Hepatocyte (in vitro differentiated cells): ENCODE measurements around the gene CDAN1. TPM values are rescaled to one million over a fixed set of nuclear protein-coding genes. Genes with fewer than 3 reads are reported as not detected.

Source experiments
- DNase-seq: peaks from one replicate; pipeline ENCODE4 v3.0.0-alpha.2; 2016; ENCODE audit warnings: low spot score
- H2AFZ ChIP-seq: fragments of 200-600 bp; sonication (generic); 2 replicates; pipeline ENCODE4 v1.6.0; 2016; ENCODE audit warnings: antibody characterized with exemption, mild to moderate bottlenecking
- H3K27ac ChIP-seq: fragments of 200-600 bp; sonication (generic); 2 replicates; pipeline ENCODE4 v1.5.1; 2016; ENCODE audit warnings: mild to moderate bottlenecking
- H3K27me3 ChIP-seq: fragments of 200-600 bp; sonication (generic); 2 replicates; pipeline ENCODE4 v1.6.1; 2016
- H3K36me3 ChIP-seq: fragments of 200-600 bp; sonication (generic); replicated peaks from 2 replicates; pipeline ENCODE4 v1.5.1; 2016; ENCODE audit warnings: low read depth; ENCODE audit not compliant: insufficient read depth
- H3K4me1 ChIP-seq: fragments of 200-600 bp; sonication (generic); 2 replicates; pipeline ENCODE4 v1.5.1; 2016; ENCODE audit warnings: mild to moderate bottlenecking, moderate library complexity; ENCODE audit not compliant: insufficient read depth
- H3K4me2 ChIP-seq: fragments of 200-600 bp; sonication (generic); 2 replicates; pipeline ENCODE4 v1.6.0; 2016
- H3K4me3 ChIP-seq: fragments of 200-600 bp; sonication (generic); 2 replicates; pipeline ENCODE4 v1.5.1; 2016; ENCODE audit warnings: mild to moderate bottlenecking
- H3K79me2 ChIP-seq: fragments of 200-600 bp; sonication (generic); 2 replicates; pipeline ENCODE4 v1.6.0; 2017; ENCODE audit warnings: mild to moderate bottlenecking
- H3K9me2 ChIP-seq: fragments of 200-600 bp; sonication (generic); replicated peaks from 2 replicates; pipeline ENCODE4 v1.6.0; 2017; ENCODE audit warnings: mild to moderate bottlenecking; ENCODE audit not compliant: insufficient read depth
- H3K9me3 ChIP-seq: fragments of 200-600 bp; sonication (generic); 2 replicates; pipeline ENCODE4 v1.5.1; 2016; ENCODE audit warnings: low read depth, mild to moderate bottlenecking
- H4K20me1 ChIP-seq: fragments of 200-600 bp; sonication (generic); 2 replicates; pipeline ENCODE4 v1.6.0; 2016; ENCODE audit warnings: mild to moderate bottlenecking; ENCODE audit not compliant: insufficient read depth, poor library complexity, severe bottlenecking
- CTCF ChIP-seq: fragments of 200-600 bp; sonication (generic); IDR thresholded peaks from 2 replicates; pipeline ENCODE4 v1.5.1; 2016; ENCODE audit warnings: antibody characterized with exemption, mild to moderate bottlenecking; ENCODE audit not compliant: poor library complexity
- EZH2 ChIP-seq: fragments of 200-600 bp; sonication (generic); IDR thresholded peaks from 2 replicates; pipeline ENCODE4 v1.6.1; 2016; ENCODE audit warnings: antibody characterized with exemption, mild to moderate bottlenecking, borderline replicate concordance
- EZH2phosphoT487 ChIP-seq: fragments of 200-600 bp; sonication (generic); IDR thresholded peaks from one replicate; pipeline ENCODE4 v1.6.1; 2018; ENCODE audit warnings: antibody characterized with exemption, mild to moderate bottlenecking, low read depth, moderate library complexity; ENCODE audit not compliant: unreplicated experiment, severe bottlenecking
- WGBS: methylation state at CpG from one replicate; pipeline ENCODE4 v1.1.6; 2016; ENCODE audit warnings: low lambda C conversion rate; ENCODE audit errors: missing lambda C conversion rate; 5-methylcytosine and 5-hydroxymethylcytosine counted together
- polyA plus RNA-seq: library from polyadenylated mRNA; unstranded; fragments of >200 nt; fragmentation: Nextera tagmentation; extraction: Ambion mirVana; gene quantifications from 2 replicates; pipeline ENCODE4 v1.2.1, GENCODE V29; 2016
- total RNA-seq: library from RNA; depleted of rRNA; stranded (reverse); fragments of >200 nt; gene quantifications from 2 replicates; pipeline ENCODE4 v1.2.3, GENCODE V29; 2014

Gene CDAN1
- total and polyA plus RNA-seq, 2 experiments from 2014 or later, result 12.3 to 13.9 TPM

DNA sequence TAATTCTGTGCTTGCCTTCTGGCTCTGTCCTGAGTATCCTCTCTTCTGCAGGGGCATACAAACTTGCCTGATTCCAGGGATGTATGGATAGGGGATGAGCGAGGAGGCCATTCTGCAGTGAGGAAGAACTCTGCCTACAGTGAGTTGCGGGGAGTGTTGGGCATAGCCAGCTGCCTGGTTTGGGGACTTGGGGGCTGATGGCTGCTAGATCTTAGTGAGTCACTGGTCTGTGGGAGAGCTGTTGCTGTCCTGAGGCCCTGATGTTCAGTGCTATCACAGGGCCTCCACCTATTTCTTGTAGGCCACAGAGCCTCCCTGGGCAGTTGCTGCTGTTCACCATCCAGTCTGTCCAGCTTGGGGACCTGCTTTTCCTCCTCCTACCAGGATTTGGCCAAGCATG is 20.3 kb downstream of the CDAN1 start:
- Histone ChIP-seq H3K9me2 (no peaks in the 10 kb centered on the region), H3K36me3 (no peaks in the 10 kb centered on the region), H4K20me1 (no peaks in the 10 kb centered on the region), H3K4me1 (no peaks in the 10 kb centered on the region), H3K4me2 (no peak overlapping the region), H3K79me2 (no peaks in the 10 kb centered on the region), H3K27me3 (no peaks in the 10 kb centered on the region), H2AFZ (no peak overlapping the region), H3K4me3 (no peak overlapping the region), H3K9me3 (no peaks in the 10 kb centered on the region), H3K27ac (no peak overlapping the region)
- no peak for TF ChIP-seq CTCF
- TF ChIP-seq EZH2, result no peak
- no peak for TF ChIP-seq EZH2phosphoT487
- DNase-seq, result no peak
- WGBS, result 100% methylated on average over 2 of the region's 2 CpGs

GRCh38 chr15:42716125-42716524 is 20.8 kb downstream of the CDAN1 start:
- Histone ChIP-seq H3K9me2 (no peaks in the 10 kb centered on the region), H3K9me3 (no peaks in the 10 kb centered on the region), H4K20me1 (no peaks in the 10 kb centered on the region), H3K27ac (no peak overlapping the region), H3K4me3 (no peak overlapping the region), H3K4me2 (no peak overlapping the region), H3K27me3 (no peaks in the 10 kb centered on the region), H3K79me2 (no peaks in the 10 kb centered on the region), H2AFZ (no peak overlapping the region), H3K4me1 (no peaks in the 10 kb centered on the region), H3K36me3 (no peaks in the 10 kb centered on the region)
- WGBS, result 87% methylated on average over 5 of the region's 5 CpGs
- TF ChIP-seq EZH2 (no peak), CTCF (no peak), EZH2phosphoT487 (no peak)
- no peak for DNase-seq

DNA sequence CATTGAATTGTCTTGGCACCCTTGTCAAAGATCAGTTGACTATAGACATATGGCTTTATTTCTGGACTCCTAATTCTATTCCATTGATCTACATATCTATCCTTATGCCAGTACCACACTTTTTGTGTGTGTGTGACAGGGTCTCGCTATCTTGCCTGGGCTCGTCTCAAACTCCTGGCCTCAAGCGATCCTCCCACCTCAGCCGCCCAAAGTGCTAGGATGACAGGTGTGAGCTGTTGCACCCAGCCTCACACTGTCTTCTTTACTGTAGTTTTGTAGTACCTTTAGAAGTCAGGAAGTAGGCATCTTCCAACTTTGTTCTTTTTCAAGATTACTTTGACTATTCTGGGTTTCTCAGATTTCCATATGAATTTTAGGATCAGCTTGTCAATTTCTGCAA is 24.3 kb downstream of the CDAN1 start:
- H3K4me2 ChIP-seq, result no peak overlapping the region
- no peaks in the 10 kb centered on the region for H3K9me3 ChIP-seq
- H4K20me1 ChIP-seq, result no peaks in the 10 kb centered on the region
- no peaks in the 10 kb centered on the region for H3K4me1 ChIP-seq
- no peaks in the 10 kb centered on the region for H3K36me3 ChIP-seq
- no peak for TF ChIP-seq EZH2
- no peak for TF ChIP-seq EZH2phosphoT487
- TF ChIP-seq CTCF, result no peak
- no peaks in the 10 kb centered on the region for H3K79me2 ChIP-seq
- no peaks in the 10 kb centered on the region for H3K9me2 ChIP-seq
- H3K27me3 ChIP-seq, result no peaks in the 10 kb centered on the region
- WGBS, result 91% methylated on average over 4 of the region's 4 CpGs
- no peak overlapping the region for H3K4me3 ChIP-seq
- H2AFZ ChIP-seq, result no peak overlapping the region
- no peak for DNase-seq
- H3K27ac ChIP-seq, result no peak overlapping the region

DNA sequence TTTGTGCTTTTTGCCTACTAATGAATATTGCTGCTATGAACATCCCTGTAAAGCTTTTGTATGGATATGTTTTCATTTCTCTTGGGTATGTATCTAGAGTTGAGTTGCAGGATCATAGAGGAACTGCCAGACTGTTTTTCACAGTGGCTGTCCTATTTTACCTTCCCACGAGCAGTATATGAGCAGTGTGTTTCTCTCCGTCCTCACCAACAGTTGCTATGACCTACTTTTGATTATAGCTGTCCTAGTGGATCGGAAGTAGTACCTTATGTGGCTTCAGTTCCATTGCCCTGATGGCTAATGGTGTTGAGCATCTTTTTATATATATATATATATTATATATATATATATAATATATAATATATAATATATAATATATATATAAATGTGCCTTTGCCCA is 25.2 kb downstream of the CDAN1 start:
- H3K4me2 ChIP-seq, result no peak overlapping the region
- no peaks in the 10 kb centered on the region for H3K36me3 ChIP-seq
- H2AFZ ChIP-seq, result no peak overlapping the region
- H3K9me3 ChIP-seq, result no peaks in the 10 kb centered on the region
- H4K20me1 ChIP-seq, result no peaks in the 10 kb centered on the region
- no peak overlapping the region for H3K27ac ChIP-seq
- TF ChIP-seq EZH2 (no peak), CTCF (no peak), EZH2phosphoT487 (no peak)
- no peak for DNase-seq
- no peak overlapping the region for H3K4me3 ChIP-seq
- H3K79me2 ChIP-seq, result no peaks in the 10 kb centered on the region
- H3K9me2 ChIP-seq, result no peaks in the 10 kb centered on the region
- H3K4me1 ChIP-seq, result no peaks in the 10 kb centered on the region
- no peaks in the 10 kb centered on the region for H3K27me3 ChIP-seq
- WGBS, result 91% methylated on average over 3 of the region's 3 CpGs
